ENCODE data around the gene CEACAM19. TPM values are rescaled to one million over a fixed set of nuclear protein-coding genes. Genes with fewer than 3 reads are reported as not detected.

CEACAM19 gene
- total RNA-seq, 3 donors from 2014 or later, result 5.8 to 8.0 (median 6.9) TPM

GRCh38 chr19:44672226-44672625, 944 bp downstream of the CEACAM19 start:
- no peak for TF ChIP-seq CTCF (IDR thresholded peaks at IDR 0.05)

GRCh38 chr19:44673510-44673909, 2.2 kb downstream of the CEACAM19 start:
- no peaks in the 10 kb centered on the region for H3K36me3 ChIP-seq (ENCODE audit: low read depth)
- no peak for TF ChIP-seq CTCF (IDR thresholded peaks at IDR 0.05)
- intact Hi-C loops (cut with DNase I, micrococcal nuclease), result no loop called here
- ATAC-seq (no peak), DNase-seq (no peak)
- no peaks in the 10 kb centered on the region for H3K9me3 ChIP-seq
- no peaks in the 10 kb centered on the region for H3K4me1 ChIP-seq (ENCODE audit: low read depth)
- H3K4me3 ChIP-seq, result no peak overlapping the region

More at GRCh38 chr19:44672226-44672625, 944 bp downstream of the CEACAM19 start:
- no peak for ATAC-seq
- H3K9me3 ChIP-seq, result no peaks in the 10 kb centered on the region
- intact Hi-C loops (cut with DNase I, micrococcal nuclease), result no loop called here
- H3K4me1 ChIP-seq (ENCODE audit: low read depth), result no peaks in the 10 kb centered on the region
- no peaks in the 10 kb centered on the region for H3K36me3 ChIP-seq (ENCODE audit: low read depth)
- no peak for DNase-seq
- no peak overlapping the region for H3K4me3 ChIP-seq

- H3K36me3 ChIP-seq (ENCODE audit: low read depth), result no peaks in the 10 kb centered on the region
- H3K4me3 ChIP-seq, result no peak overlapping the region
- no peak for DNase-seq
- ATAC-seq, result no peak
- H3K9me3 ChIP-seq, result no peaks in the 10 kb centered on the region
- peaks cover 2% of the 10 kb centered on the region for H3K4me1 ChIP-seq (ENCODE audit: low read depth)
- intact Hi-C loops (cut with DNase I, micrococcal nuclease), result no loop called here
- TF ChIP-seq CTCF (IDR thresholded peaks at IDR 0.05), result no peak
These were observed 4.2 kb downstream of the CEACAM19 start for GRCh38 chr19:44675521-44675920.

- no peaks in the 10 kb centered on the region for H3K9me3 ChIP-seq
- intact Hi-C loops (cut with DNase I, micrococcal nuclease), result no loop called here
- H3K4me1 ChIP-seq (ENCODE audit: low read depth), result peaks cover 17% of the 10 kb centered on the region
- DNase-seq (no peak), ATAC-seq (no peak)
- H3K4me3 ChIP-seq, result no peak overlapping the region
- TF ChIP-seq CTCF (IDR thresholded peaks at IDR 0.05), result no peak
- no peaks in the 10 kb centered on the region for H3K36me3 ChIP-seq (ENCODE audit: low read depth)
These were observed 5.9 kb downstream of the CEACAM19 start for GRCh38 chr19:44677019-44677811.

- no peaks in the 10 kb centered on the region for H3K36me3 ChIP-seq (ENCODE audit: low read depth)
These were observed 9.3 kb downstream of the CEACAM19 start for GRCh38 chr19:44680536-44680935.

More at GRCh38 chr19:44680536-44680935, 9.3 kb downstream of the CEACAM19 start:
- intact Hi-C loops (cut with DNase I, micrococcal nuclease), result no loop called here
- no peak for TF ChIP-seq CTCF (IDR thresholded peaks at IDR 0.05)
- Histone ChIP-seq H3K4me3 (no peak overlapping the region), H3K9me3 (no peaks in the 10 kb centered on the region), H3K4me1 (ENCODE audit: low read depth) (peaks cover 17% of the 10 kb centered on the region)
- ATAC-seq, result no peak
- peak in 1 of 3 donors; percentile 16 for DNase-seq
